ENCODE data around the gene NHS. TPM values are rescaled to one million over a fixed set of nuclear protein-coding genes. Genes with fewer than 3 reads are reported as not detected.

NHS gene
- total RNA-seq, 1 experiment from 2014 or later, result 0.51 TPM

DNA sequence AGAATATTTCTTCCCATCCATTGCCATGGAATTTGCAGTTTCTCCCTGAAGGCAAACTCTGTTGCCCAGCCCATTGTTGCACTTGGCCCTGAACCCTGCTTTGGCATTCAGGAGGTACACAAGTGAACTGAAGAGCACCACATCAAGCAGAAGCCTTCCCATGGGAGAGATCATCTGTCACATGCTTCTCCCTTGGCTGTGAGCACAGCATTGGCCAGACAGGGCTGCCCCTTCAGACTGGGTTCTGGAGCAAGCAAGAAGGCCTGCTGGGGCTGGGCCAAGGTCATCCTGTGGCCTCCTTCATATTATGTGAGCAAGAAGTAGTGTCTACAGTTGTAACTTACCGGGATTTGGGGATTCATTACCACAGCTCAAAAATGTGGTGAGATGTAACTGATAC, 385.0 kb downstream of the NHS start:
- Histone ChIP-seq H3K27ac (no peak overlapping the region), H3K27me3 (no peaks in the 10 kb centered on the region), H3K4me1 (no peaks in the 10 kb centered on the region)

GRCh38 chrX:17767734-17768133, 392.7 kb downstream of the NHS start:
- Histone ChIP-seq H3K4me1 (no peaks in the 10 kb centered on the region), H3K27me3 (no peaks in the 10 kb centered on the region), H3K4me3 (no peak overlapping the region), H3K36me3 (no peaks in the 10 kb centered on the region), H3K9me3 (replicated peaks) (no peaks in the 10 kb centered on the region), H3K27ac (no peak overlapping the region)
- DNase-seq, result no peak

More for the DNA sequence above, 385.0 kb downstream of the NHS start:
- DNase-seq, result peak; percentile 19 to 20
- no peak overlapping the region for H3K4me3 ChIP-seq
- no peaks in the 10 kb centered on the region for H3K36me3 ChIP-seq
- no peaks in the 10 kb centered on the region for H3K9me3 ChIP-seq (replicated peaks)

DNA sequence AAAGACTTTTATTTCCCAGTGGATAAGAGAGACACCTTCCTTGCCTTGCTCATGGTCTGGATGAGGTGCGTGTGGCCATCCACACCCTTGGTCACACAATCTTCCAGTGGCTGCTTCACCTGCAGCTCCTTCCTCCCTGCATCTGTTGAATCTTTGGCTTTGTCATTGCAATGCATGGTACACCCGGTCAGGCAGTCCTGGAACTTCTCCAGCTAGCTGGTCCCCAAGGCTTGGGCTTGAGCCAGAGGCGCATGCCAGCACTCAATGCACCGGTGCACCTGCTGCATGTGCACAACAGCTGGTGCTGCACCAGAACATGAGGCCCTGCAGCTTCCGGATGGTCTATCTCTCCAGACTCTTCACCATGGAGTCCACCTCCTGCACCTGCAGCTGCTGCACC, 394.0 kb downstream of the NHS start:
- no peaks in the 10 kb centered on the region for H3K9me3 ChIP-seq (replicated peaks)
- DNase-seq, result peak; percentile 12 to 39
- H3K27ac ChIP-seq, result no peak overlapping the region
- no peak overlapping the region for H3K4me3 ChIP-seq
- no peaks in the 10 kb centered on the region for H3K27me3 ChIP-seq
- H3K36me3 ChIP-seq, result no peaks in the 10 kb centered on the region
- H3K4me1 ChIP-seq, result no peaks in the 10 kb centered on the region

DNA sequence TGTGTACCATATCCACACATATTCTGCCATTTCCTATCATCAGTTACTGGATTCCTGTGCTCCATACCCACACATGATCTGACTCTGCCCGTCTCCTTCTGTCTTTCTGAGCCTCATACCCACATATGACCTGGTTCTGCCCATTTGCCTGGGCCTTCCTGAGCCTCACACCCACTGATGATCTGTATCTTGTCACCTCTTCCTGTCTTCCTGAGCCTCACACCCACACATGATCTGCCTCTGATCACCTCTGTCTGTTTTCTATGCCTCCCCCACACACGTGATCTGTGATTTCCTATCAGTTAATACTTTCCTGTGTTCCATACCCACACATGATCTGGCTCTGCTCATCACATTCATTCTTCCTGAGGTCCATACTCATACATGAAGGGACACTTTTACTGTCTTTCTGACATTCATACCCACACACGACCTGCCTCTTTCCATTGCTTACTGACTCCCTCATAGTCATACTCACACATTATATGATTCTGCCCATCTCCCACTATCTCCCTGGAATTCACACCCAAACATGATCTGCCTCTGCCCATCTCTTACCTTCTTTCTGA, 394.8 kb downstream of the NHS start:
- H3K9me3 ChIP-seq (replicated peaks), result no peaks in the 10 kb centered on the region
- no peak overlapping the region for H3K27ac ChIP-seq
- H3K4me3 ChIP-seq, result no peak overlapping the region
- no peak for DNase-seq
- no peaks in the 10 kb centered on the region for H3K4me1 ChIP-seq
- H3K36me3 ChIP-seq, result no peaks in the 10 kb centered on the region
- H3K27me3 ChIP-seq, result no peaks in the 10 kb centered on the region

DNA sequence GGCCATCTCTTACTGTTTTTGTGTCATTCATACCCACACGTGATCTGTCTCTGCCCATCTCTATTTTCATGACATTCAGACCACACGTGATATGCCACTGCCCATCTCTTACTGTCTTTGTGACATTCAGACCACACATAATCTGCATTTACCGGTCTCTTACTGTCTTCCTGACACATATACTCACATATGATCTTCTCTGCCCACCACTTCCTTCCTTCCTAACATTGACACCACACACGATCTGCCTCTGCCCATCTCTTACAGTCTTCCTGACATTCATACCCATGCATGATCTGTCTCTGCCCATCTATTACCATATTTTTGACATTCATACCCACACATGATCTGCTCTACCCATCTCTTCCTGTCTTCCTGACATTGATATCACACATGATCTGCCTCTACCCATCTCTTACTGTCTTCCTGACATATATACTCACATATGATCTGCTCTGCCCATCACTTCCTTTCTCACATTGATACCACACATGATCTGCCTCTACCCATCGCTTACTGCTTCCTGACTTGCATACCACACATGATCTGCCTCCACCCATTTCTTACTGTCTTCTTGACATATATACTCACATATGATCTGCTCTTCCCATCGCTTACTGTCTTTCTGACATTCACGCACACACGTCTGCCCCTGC, 398.3 kb downstream of the NHS start:
- DNase-seq, result no peak
- no peaks in the 10 kb centered on the region for H3K27me3 ChIP-seq
- no peak overlapping the region for H3K27ac ChIP-seq
- no peaks in the 10 kb centered on the region for H3K9me3 ChIP-seq (replicated peaks)
- no peaks in the 10 kb centered on the region for H3K4me1 ChIP-seq
- no peak overlapping the region for H3K4me3 ChIP-seq
- H3K36me3 ChIP-seq, result no peaks in the 10 kb centered on the region

DNA sequence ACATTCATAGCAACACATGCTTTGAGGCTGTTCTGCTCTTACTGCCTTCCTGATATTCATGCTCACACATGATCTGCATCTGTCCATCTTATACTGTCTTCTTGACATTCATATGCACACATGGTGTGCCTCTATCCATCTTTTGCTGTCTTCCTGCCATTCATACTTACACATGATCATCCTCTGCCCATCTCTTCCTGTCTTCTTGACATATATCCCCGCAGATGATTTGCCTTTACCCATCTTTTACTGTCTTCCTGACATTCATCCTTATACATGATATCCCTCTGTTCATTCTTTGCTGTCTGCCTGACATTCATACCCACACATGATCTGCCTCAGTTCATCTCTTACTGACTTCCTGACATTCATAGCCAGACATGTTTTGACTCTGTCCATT, 399.1 kb downstream of the NHS start:
- H3K4me3 ChIP-seq, result no peak overlapping the region
- DNase-seq, result no peak
- no peaks in the 10 kb centered on the region for H3K9me3 ChIP-seq (replicated peaks)
- H3K36me3 ChIP-seq, result no peaks in the 10 kb centered on the region
- no peak overlapping the region for H3K27ac ChIP-seq
- H3K4me1 ChIP-seq, result no peaks in the 10 kb centered on the region
- no peaks in the 10 kb centered on the region for H3K27me3 ChIP-seq

GRCh38 chrX:17778997-17779396, 404.0 kb downstream of the NHS start:
- Histone ChIP-seq H3K27me3 (no peaks in the 10 kb centered on the region), H3K27ac (no peak overlapping the region), H3K36me3 (no peaks in the 10 kb centered on the region), H3K4me3 (no peak overlapping the region), H3K9me3 (replicated peaks) (no peaks in the 10 kb centered on the region), H3K4me1 (no peaks in the 10 kb centered on the region)
- DNase-seq, result no peak

DNA sequence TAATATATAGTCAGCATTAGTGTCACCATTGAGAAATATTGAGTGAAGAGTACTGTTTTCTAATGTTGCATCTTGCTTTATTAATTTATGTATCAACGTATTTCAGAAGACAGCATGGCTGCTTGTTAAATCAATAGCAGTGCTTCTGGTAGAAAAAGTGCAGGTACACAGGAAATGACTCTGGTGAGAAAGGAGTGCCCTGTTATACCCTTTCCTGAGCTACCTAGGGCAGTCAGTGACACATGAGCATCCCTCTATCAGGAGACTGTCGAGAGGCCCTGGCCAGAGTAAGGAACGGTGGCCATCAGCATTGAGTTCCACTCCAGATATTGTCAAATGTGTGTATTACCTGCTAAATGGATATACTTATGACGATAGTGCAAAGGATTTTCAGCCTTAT, 404.4 kb downstream of the NHS start:
- H3K27ac ChIP-seq, result no peak overlapping the region
- H3K27me3 ChIP-seq, result no peaks in the 10 kb centered on the region
- DNase-seq, result no peak
- H3K4me3 ChIP-seq, result no peak overlapping the region
- H3K36me3 ChIP-seq, result no peaks in the 10 kb centered on the region
- H3K9me3 ChIP-seq (replicated peaks), result no peaks in the 10 kb centered on the region
- no peaks in the 10 kb centered on the region for H3K4me1 ChIP-seq

Measured in SJCRH30 (cell line).